ENCODE results near the gene MKRN1.
"Not testable (repeated sequence)": the region's sequence is repeated elsewhere in the genome, so short reads cannot be mapped to it uniquely, and the experiment has no call there.

Gene MKRN1, protein sequence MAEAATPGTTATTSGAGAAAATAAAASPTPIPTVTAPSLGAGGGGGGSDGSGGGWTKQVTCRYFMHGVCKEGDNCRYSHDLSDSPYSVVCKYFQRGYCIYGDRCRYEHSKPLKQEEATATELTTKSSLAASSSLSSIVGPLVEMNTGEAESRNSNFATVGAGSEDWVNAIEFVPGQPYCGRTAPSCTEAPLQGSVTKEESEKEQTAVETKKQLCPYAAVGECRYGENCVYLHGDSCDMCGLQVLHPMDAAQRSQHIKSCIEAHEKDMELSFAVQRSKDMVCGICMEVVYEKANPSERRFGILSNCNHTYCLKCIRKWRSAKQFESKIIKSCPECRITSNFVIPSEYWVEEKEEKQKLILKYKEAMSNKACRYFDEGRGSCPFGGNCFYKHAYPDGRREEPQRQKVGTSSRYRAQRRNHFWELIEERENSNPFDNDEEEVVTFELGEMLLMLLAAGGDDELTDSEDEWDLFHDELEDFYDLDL
- total RNA-seq: 82.9 to 237 (median 118) reads per million in 9 experiments

DNA sequence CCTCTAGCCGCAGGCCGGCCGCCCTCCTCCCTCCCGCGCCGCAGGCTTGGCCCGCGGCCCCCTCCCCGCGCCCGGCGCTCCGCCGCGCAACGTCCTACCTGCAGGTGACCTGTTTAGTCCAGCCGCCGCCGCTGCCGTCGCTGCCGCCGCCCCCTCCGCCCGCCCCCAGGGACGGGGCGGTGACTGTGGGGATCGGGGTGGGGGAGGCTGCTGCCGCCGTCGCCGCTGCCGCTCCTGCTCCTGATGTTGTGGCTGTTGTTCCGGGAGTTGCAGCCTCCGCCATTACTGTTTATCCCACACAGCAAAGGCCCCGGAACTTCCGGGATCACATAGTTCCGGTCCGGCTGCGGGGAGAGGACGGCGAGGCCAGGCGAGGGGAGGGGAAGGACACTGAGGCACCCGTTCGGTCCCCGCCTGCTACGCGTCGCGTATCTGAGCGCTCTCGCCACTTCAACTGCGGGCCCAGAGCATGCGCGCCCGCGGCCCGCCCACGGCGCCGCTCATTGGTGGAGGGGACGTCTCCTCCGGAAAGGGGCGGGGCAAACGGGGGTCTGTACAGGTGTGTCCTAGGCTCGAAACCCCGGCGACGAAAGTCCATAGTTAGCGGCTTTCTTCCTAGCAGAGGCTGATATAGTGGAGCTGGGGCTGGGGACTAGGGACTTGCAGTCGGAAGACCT, at the start of gene MKRN1:
Gene MKRN1 (minus strand): TSS at position 444 of the 677 bp plus-strand sequence. CDS start 161 bp downstream, at position 283.
- DNase-seq: peak; percentile 83 to 85 (median 83)
- Mint-ChIP-seq H3K4me1 (ENCODE audit: low read depth in 2 of 2) (peaks cover 11 to 20% of the 10 kb centered on the region in 2 donors), H3K36me3 (ENCODE audit: insufficient read depth) (peaks cover 20% of the 10 kb centered on the region), H3K9me3 (no peaks in the 10 kb centered on the region), H3K27ac (peak within 1 kb of the TSS; percentile 92 to 95), H3K4me3 (peak within 1 kb of the TSS; percentile 94 to 96), H3K27me3 (no peaks in the 10 kb centered on the region)
- peak; percentile 84 for ATAC-seq (replicated peaks)

DNA sequence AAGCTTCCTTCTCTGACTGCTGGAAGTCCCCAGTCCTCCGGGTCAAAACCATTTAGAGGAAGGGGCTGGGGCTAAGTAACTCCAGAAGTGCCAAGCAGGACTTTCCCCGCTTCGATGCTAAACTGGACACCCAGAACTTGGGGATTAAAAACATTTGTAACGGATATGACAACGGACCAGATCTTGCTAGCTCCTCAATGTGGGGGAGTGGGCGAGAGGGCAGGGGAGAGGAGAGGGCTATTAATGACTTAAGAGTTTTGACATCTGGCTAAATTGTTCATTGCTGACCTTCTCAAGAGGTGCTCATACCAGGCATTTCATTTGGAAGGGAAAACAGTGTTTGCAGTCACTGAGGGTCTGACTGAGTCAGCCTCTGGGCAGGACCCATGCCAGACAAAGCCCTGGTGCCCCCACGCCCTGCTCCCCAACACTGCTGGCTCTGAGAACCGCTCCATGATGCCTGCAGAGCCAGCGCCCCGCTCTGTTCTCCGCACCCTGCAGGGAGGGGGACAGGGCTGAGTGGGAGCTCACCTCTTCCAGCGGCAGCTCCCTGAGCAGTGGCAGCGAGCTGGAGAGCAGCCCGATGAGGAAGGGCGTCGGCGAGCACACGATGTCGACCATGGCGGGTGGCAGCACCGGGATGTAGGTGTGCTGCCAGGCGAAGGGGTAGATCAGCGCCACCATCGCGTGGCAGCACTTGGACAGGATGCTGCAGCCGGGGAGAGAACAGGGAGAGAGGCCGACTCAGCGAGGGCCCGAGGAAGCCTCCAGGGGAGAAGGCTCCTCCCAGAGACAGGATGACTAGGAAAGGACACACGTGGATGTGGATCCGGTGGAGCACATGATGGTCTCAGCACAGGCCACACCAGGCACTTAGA, 47.7 kb upstream of the MKRN1 start:
- Mint-ChIP-seq H3K9me3 (no peaks in the 10 kb centered on the region), H3K27ac (peak overlapping the region; percentile 65 to 67), H3K4me3 (peak overlapping the region in 1 of 2 donors; percentile 25), H3K36me3 (ENCODE audit: insufficient read depth) (peaks cover 6% of the 10 kb centered on the region), H3K4me1 (ENCODE audit: low read depth in 2 of 2) (peaks cover 13 to 18% of the 10 kb centered on the region in 2 donors), H3K27me3 (peaks cover 6 to 29% of the 10 kb centered on the region in 2 donors)
- no peak for ATAC-seq (replicated peaks)
- DNase-seq: no peak

DNA sequence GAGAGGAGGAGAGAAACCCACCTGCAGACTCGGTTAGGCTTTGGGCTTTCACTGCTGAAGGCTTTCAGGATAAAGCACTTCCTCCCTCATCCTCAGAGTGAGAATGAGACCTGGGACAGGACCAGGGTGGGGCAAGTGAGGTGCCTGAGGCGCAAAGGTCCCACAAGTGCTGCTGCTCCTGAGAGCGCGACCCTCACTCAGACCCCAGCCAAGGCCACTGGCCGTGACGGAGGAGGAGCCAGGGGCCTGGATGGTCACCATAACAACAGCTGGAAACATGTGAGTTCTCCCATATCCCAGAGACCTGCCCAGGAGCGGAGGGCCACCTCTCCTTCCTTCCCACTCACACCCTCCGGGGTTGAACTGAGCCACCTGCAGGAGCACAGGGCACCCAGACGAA, 46.9 kb upstream of the MKRN1 start:
- Mint-ChIP-seq H3K27me3 (peaks cover 3 to 27% of the 10 kb centered on the region in 2 donors), H3K4me1 (ENCODE audit: low read depth in 2 of 2) (peaks cover 13 to 18% of the 10 kb centered on the region in 2 donors), H3K9me3 (no peaks in the 10 kb centered on the region), H3K27ac (peak overlapping the region; percentile 62 to 65), H3K4me3 (peak overlapping the region; percentile 25 to 53), H3K36me3 (ENCODE audit: insufficient read depth) (peaks cover 6% of the 10 kb centered on the region)
- ATAC-seq (replicated peaks) (no peak), DNase-seq (no peak)

DNA sequence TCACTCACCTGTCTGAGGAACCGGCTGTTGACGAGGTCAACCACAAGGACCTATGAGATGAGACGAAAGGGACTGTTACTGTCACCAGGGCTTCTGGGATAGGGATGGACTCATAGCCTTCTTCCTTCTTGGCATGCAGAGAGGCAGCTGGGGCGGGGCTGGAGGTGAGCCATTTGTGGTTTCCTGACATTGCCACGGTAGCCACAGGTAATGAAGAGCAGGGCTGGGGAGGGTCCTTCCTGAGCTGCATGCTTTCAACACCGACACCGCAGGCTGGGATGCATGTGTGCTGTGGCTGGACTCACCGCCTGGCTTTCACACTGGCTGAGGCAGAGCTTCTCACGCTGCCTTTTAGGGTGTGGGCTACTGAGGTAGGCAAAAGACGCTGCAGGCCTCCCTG, 46.4 kb upstream of the MKRN1 start:
- H3K27me3 Mint-ChIP-seq: peaks cover 0 to 22% of the 10 kb centered on the region in 2 donors
- H3K4me3 Mint-ChIP-seq: peak overlapping the region; percentile 25 to 53
- peak; percentile 83 for ATAC-seq (replicated peaks)
- no peaks in the 10 kb centered on the region for H3K9me3 Mint-ChIP-seq
- DNase-seq: peak in 1 of 3 experiments; percentile 9
- H3K36me3 Mint-ChIP-seq (ENCODE audit: insufficient read depth): peaks cover 6% of the 10 kb centered on the region
- H3K27ac Mint-ChIP-seq: peak overlapping the region; percentile 10 to 65
- peaks cover 13 to 18% of the 10 kb centered on the region in 2 donors for H3K4me1 Mint-ChIP-seq (ENCODE audit: low read depth in 2 of 2)

DNA sequence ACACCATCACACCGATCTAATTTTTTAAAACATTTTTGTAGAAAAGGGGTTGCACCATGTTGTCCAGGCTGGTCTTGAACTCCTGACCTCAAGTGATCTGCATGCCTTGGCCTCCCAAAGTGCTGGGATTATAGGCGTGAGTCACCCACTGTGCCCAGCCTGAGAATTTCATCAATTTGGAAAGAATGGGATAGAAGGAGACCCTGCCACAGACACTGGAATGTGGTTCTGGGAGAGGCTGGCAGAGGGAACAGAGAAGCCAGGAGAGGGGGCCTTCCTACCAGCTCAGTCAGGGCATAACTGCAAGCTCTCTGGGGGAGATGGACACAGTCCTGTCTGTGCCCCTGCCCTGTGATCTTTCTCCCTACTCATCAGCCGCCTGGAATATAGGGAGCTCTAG, 42.1 kb upstream of the MKRN1 start:
- no peak for DNase-seq
- no peak overlapping the region for H3K4me3 Mint-ChIP-seq
- peaks cover 7 to 18% of the 10 kb centered on the region in 2 donors for H3K27me3 Mint-ChIP-seq
- peaks cover 15 to 18% of the 10 kb centered on the region in 2 donors for H3K4me1 Mint-ChIP-seq (ENCODE audit: low read depth in 2 of 2)
- ATAC-seq (replicated peaks): no peak
- H3K27ac Mint-ChIP-seq: no peak overlapping the region
- peaks cover 3% of the 10 kb centered on the region for H3K36me3 Mint-ChIP-seq (ENCODE audit: insufficient read depth)
- no peaks in the 10 kb centered on the region for H3K9me3 Mint-ChIP-seq

DNA sequence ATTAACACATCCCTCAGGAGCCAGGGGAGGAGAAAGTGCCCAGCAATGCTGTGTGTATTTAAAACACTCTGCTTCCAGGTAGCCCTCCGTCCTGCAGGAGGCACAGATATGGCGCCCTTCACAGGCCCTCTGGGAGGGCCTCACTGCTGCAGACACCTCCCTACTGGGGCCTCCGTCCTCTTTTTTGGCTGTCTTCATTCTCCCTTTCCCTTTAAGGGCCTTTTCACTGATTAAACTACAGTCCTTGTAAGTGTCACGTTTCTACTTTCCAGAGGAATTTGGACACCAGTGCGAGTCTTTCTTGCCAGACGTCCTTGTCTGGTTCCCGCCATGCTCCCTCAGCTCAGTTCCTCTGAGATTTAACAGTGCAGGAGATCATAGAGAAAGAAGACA, 39.7 kb upstream of the MKRN1 start:
- no peaks in the 10 kb centered on the region for H3K9me3 Mint-ChIP-seq
- ATAC-seq (replicated peaks) (no peak), DNase-seq (no peak)
- H3K27me3 Mint-ChIP-seq: peaks cover 7 to 33% of the 10 kb centered on the region in 2 donors
- H3K4me1 Mint-ChIP-seq (ENCODE audit: low read depth in 2 of 2): peaks cover 5 to 7% of the 10 kb centered on the region in 2 donors
- H3K36me3 Mint-ChIP-seq (ENCODE audit: insufficient read depth): no peaks in the 10 kb centered on the region
- H3K4me3 Mint-ChIP-seq: no peak overlapping the region
- no peak overlapping the region for H3K27ac Mint-ChIP-seq

DNA sequence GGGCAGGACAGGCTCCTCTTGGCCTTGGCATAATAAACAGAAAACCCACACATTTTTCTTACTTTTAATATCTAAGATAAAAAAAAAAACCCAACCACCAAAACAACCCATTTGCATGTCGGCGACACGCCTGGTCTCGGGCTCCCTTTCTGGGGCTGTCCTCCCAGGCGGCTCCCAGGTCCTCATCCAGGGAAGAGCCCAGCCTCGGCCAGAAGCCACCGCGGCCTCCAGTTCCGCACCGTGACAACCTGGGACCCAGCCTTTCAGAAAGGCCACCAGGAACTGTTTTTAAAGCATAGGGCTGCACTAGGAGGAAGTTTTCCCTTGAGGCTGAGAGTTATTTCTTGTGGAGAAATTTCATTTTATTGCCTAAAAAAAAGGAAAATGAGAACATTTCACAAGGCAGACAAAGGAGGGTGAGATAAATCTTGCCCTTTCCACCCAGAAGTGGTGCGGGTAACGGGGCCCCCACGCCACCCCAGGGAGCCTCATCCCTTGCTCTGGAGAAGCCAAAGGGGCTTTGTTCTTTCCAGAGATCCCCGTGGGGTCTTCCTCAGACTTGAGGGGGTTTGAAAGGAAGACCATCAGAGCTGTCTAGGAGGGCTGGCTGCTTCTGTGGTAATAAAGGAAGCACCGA, 39.2 kb upstream of the MKRN1 start:
- H3K27ac Mint-ChIP-seq: no peak overlapping the region
- ATAC-seq (replicated peaks): no peak
- H3K4me3 Mint-ChIP-seq: no peak overlapping the region

DNA sequence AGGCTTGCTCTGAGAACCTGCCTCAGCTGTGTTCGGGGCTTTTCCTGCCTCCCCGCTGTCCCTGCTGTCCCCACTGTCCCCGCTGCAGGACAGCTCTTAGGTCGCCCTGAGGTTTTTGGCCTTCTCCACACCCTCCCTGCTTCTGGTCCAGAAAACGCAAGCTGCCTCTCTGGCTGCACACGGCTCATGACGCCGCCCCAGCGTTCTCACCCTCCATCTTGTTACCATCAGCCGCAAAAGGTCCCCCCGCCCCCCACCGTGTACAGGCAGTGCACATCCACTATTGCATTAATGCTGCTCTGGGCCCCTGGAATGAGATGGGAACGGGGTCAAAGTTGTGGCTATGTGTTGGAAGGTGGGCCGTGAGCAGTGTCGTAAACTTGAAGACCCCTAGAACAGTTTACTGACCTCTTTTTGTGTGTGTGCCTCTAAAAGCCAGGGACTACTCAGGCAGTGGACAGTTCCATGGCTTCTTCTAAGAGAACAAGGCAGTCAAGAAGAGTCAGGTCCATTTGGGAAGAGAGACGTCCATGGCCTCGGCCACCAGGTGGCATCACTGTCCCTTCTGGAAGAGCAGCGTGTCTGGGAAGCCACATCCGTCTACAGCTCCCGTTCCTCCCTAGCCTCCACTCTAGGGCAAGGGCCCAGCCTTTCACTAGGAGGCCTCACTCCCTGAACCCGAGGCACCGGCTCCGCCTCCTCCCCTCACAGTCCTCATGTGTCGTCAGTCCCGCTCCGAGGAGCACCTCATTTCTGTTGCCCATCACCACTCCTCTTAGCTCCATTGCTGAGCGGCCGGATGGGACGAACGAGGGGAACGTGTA, 38.5 kb upstream of the MKRN1 start:
- no peaks in the 10 kb centered on the region for H3K36me3 Mint-ChIP-seq (ENCODE audit: insufficient read depth)
- peaks cover 7 to 33% of the 10 kb centered on the region in 2 donors for H3K27me3 Mint-ChIP-seq
- peaks cover 5% of the 10 kb centered on the region in 2 donors for H3K4me1 Mint-ChIP-seq (ENCODE audit: low read depth in 2 of 2)
- H3K27ac Mint-ChIP-seq: peak overlapping the region in 1 of 2 donors; percentile 26
- no peak overlapping the region for H3K4me3 Mint-ChIP-seq
- peak; percentile 36 to 53 (median 40) for DNase-seq
- no peaks in the 10 kb centered on the region for H3K9me3 Mint-ChIP-seq
- peak; percentile 48 for ATAC-seq (replicated peaks)

More for the DNA sequence above, 39.2 kb upstream of the MKRN1 start:
- H3K9me3 Mint-ChIP-seq: no peaks in the 10 kb centered on the region
- peaks cover 5% of the 10 kb centered on the region in 2 donors for H3K4me1 Mint-ChIP-seq (ENCODE audit: low read depth in 2 of 2)
- peaks cover 7 to 33% of the 10 kb centered on the region in 2 donors for H3K27me3 Mint-ChIP-seq
- DNase-seq: no peak
- no peaks in the 10 kb centered on the region for H3K36me3 Mint-ChIP-seq (ENCODE audit: insufficient read depth)

DNA sequence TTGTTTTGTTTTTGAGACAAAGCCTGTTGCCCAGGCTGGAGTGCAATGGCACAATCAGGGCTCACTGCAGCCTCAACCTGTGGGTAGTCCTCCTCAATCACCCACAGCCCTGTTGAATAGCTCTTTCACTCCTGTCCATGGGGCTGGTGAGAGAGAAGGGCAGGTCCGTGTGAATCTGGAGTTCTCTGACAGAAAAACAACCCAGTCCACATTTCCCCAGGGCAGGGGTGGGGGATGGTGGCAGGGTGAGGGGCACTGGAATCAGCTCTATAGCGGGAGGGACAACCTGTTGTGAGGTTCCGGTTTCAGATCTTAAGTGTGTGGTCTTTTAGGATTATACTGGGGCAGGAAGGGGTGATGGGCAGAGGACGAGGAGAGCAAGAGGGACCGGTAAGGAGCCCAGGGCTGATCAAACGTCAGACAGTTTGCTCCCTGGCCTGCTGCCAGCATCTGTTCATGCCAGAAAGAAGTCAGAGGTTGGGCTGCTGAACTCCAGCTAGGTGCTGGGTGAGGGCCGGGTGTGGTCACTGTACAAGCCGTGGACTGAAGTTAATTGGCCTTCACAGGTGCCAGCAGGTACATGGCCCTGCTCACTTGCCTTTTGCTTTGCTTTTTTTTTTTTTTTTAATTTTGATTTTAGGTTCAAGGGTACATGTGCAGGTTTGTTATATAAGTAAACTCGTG, 33.2 kb upstream of the MKRN1 start:
- DNase-seq: no peak
- ATAC-seq (replicated peaks): no peak
- no peak overlapping the region for H3K27ac Mint-ChIP-seq
- H3K27me3 Mint-ChIP-seq: peaks cover under 1 to 26% of the 10 kb centered on the region in 2 donors
- H3K4me1 Mint-ChIP-seq (ENCODE audit: low read depth in 2 of 2): peaks cover 0 to 3% of the 10 kb centered on the region in 2 donors
- no peaks in the 10 kb centered on the region for H3K9me3 Mint-ChIP-seq
- H3K4me3 Mint-ChIP-seq: no peak overlapping the region
- H3K36me3 Mint-ChIP-seq (ENCODE audit: insufficient read depth): no peaks in the 10 kb centered on the region

DNA sequence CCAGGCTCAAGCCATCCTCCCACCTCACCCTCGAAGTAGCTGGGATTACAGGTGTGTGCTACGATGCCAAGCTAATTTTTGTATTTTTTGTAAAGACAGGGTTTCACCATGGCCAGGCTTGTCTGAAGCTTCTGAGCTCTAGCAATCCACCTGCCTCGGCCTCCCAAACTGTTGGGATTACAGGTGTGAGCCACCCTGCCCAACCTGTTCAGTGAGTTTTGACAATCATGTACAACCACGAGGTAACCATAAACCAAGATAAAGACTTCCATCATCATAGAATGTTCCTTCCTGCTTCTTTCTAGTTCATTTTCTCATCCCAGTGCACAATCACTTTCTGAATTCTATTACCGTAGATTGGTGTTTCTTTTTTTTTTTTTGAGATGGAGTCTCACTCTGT, 30.5 kb upstream of the MKRN1 start:
- ATAC-seq (replicated peaks) (no peak), DNase-seq (no peak)
- Mint-ChIP-seq H3K27me3 (peaks cover 0 to 8% of the 10 kb centered on the region in 2 donors), H3K27ac (no peak overlapping the region), H3K36me3 (ENCODE audit: insufficient read depth) (no peaks in the 10 kb centered on the region), H3K9me3 (no peaks in the 10 kb centered on the region), H3K4me1 (ENCODE audit: low read depth in 2 of 2) (peaks cover 0 to 3% of the 10 kb centered on the region in 2 donors), H3K4me3 (no peak overlapping the region)

DNA sequence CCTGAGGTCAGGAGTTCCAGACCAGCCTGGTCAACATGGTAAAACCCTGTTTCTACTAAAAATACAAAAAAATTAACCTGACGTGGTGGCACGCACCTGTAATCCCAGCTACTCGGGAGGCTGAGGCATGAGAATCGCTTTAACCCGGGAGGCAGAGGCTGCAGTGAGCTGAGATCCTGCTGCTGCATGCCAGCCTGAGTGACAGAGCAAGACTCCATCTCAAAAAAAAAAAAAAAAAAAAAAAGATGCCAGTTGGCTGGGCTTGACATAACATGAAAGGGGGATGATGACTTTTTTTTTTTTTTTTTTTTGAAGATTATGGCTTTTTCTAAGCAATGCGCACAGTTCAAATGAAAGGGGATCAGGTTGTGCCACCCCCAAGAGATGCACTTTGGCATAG, 28.3 kb upstream of the MKRN1 start:
- H3K27me3 Mint-ChIP-seq; H3K4me1 Mint-ChIP-seq (ENCODE audit: low read depth in 2 of 2); DNase-seq; H3K9me3 Mint-ChIP-seq; H3K27ac Mint-ChIP-seq; ATAC-seq (replicated peaks); H3K36me3 Mint-ChIP-seq (ENCODE audit: insufficient read depth); H3K4me3 Mint-ChIP-seq: not testable (repeated sequence)

Data from effector memory CD8-positive, alpha-beta T cell (primary cell).